Activated B cell treated with CpG ODN at 0.5 μM for 24 hours (primary cell): ENCODE data around the gene UBP1. TPM values are rescaled to one million over a fixed set of nuclear protein-coding genes. Genes with fewer than 3 reads are reported as not detected.
"Not testable (repeated sequence)": the region's sequence is repeated elsewhere in the genome, so short reads cannot be mapped to it uniquely, and the experiment has no call there.

ENCODE experiments used
- ATAC-seq: fragments of 200-7000 bp; cut with Tn5 transposase; one replicate; pipeline ENCODE4 v1.10.0; 2021; ENCODE audit warnings: low read depth, mild to moderate bottlenecking, moderate library complexity
- CTCF ChIA-PET: fragments of 350-600 bp; sonication (Branson Sonifier 250); formaldehyde crosslinking; loops from one replicate; lab custom pipeline; 2021; ENCODE audit warnings: antibody characterized with exemption; lab: Charles Lee
- POLR2A ChIA-PET: fragments of 350-600 bp; sonication (Branson Sonifier 250); formaldehyde crosslinking; loops from one replicate; lab custom pipeline; 2021; ENCODE audit warnings: antibody characterized with exemption; lab: Charles Lee
- DNase-seq: peaks from one replicate; pipeline ENCODE4 v3.0.0; 2022
- H3K27ac Mint-ChIP-seq: one replicate; pipeline ENCODE4 v1.8.0; 2020; ENCODE audit warnings: mixed read lengths
- H3K27me3 Mint-ChIP-seq: one replicate; pipeline ENCODE4 v1.8.0; 2021; ENCODE audit warnings: mixed read lengths
- H3K36me3 Mint-ChIP-seq: one replicate; pipeline ENCODE4 v1.8.0; 2021; ENCODE audit warnings: low read depth, mixed read lengths
- H3K4me1 Mint-ChIP-seq: one replicate; pipeline ENCODE4 v1.8.0; 2021; ENCODE audit warnings: mixed read lengths
- H3K4me3 Mint-ChIP-seq: one replicate; pipeline ENCODE4 v1.8.0; 2020; ENCODE audit warnings: mild to moderate bottlenecking, mixed read lengths
- H3K9me3 Mint-ChIP-seq: one replicate; pipeline ENCODE4 v1.8.0; 2020; ENCODE audit warnings: mixed read lengths
- intact Hi-C: fragments of 100-400 bp; cut with micrococcal nuclease; formaldehyde crosslinking; loops from one replicate; pipeline ENCODE4 v1.15.1; 2024
- total RNA-seq: library from RNA; stranded (reverse); gene quantifications from 2 replicates; pipeline ENCODE4 v1.2.3, GENCODE V29; 2022
- TF ChIP-seq, protein P1 (sequence below): fragments of 200-600 bp; IDR thresholded peaks from one replicate; pipeline ENCODE4 v1.8.0; 2022; ENCODE audit warnings: antibody characterized with exemption, mild to moderate bottlenecking

The UBP1 gene
- total RNA-seq, 1 donor from 2014 or later = 68.6 TPM

DNA sequence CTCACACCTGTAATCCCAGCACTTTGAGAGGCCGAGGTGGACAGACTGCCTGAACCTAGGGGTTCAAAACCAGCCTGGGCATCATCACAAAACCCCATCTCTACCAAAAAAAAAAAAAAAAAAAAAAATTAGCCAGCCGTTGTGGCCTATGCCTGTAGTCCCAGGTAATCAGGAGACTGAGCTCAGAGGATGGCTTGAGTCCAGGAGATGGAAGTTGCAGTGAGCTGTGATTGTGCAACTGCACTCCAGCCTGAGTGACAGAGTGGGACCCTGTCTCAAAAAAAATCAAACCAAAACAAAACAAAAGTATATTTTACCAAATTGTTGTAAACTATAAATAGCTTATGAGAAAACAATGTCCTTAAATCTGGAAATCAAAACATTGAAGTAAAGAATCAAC, 34.7 kb upstream of the UBP1 start:
- ChIA-PET CTCF (no interaction called here), POLR2A (interaction anchor here (0.6 kb wide), 1 partner anchor 55 kb away, joined by 7 read pairs; no protein-coding TSS in a partner anchor)
- TF ChIP-seq, protein P1, sequence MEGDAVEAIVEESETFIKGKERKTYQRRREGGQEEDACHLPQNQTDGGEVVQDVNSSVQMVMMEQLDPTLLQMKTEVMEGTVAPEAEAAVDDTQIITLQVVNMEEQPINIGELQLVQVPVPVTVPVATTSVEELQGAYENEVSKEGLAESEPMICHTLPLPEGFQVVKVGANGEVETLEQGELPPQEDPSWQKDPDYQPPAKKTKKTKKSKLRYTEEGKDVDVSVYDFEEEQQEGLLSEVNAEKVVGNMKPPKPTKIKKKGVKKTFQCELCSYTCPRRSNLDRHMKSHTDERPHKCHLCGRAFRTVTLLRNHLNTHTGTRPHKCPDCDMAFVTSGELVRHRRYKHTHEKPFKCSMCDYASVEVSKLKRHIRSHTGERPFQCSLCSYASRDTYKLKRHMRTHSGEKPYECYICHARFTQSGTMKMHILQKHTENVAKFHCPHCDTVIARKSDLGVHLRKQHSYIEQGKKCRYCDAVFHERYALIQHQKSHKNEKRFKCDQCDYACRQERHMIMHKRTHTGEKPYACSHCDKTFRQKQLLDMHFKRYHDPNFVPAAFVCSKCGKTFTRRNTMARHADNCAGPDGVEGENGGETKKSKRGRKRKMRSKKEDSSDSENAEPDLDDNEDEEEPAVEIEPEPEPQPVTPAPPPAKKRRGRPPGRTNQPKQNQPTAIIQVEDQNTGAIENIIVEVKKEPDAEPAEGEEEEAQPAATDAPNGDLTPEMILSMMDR = no peak
- Mint-ChIP-seq H3K9me3 (no peaks in the 10 kb centered on the region), H3K4me1 (no peaks in the 10 kb centered on the region), H3K27me3 (no peaks in the 10 kb centered on the region), H3K4me3 (no peak overlapping the region), H3K36me3 (no peaks in the 10 kb centered on the region), H3K27ac (no peak overlapping the region)
- no peak for DNase-seq
- ATAC-seq = no peak
- intact Hi-C loops = no loop called here

DNA sequence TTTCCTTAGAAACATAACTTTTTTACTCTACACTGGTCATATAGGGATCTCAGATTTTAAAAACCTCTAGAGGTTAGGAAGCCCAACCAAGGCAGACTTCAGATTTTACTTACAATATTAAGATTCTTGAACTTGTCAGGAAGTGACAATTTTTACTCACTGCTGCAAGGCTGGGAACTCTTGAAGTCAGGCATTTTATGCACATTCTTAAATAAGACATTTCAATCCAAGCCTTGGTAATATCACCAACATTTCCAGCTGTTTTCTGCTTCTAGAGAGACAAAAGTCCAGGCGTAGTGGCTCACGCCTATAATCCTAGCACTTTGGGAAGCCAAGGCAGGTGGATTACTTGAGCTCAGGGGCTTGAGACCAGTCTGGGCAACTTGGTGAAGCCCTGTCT, 33.6 kb upstream of the UBP1 start:
- ChIA-PET POLR2A (no interaction called here), CTCF (no interaction called here)
- DNase-seq (no peak), ATAC-seq (no peak)
- intact Hi-C loops = no loop called here
- H3K36me3 Mint-ChIP-seq = no peaks in the 10 kb centered on the region
- no peak overlapping the region for H3K27ac Mint-ChIP-seq
- no peak overlapping the region for H3K4me3 Mint-ChIP-seq
- TF ChIP-seq, protein P1 = no peak
- no peaks in the 10 kb centered on the region for H3K9me3 Mint-ChIP-seq
- no peaks in the 10 kb centered on the region for H3K27me3 Mint-ChIP-seq
- H3K4me1 Mint-ChIP-seq = no peaks in the 10 kb centered on the region

DNA sequence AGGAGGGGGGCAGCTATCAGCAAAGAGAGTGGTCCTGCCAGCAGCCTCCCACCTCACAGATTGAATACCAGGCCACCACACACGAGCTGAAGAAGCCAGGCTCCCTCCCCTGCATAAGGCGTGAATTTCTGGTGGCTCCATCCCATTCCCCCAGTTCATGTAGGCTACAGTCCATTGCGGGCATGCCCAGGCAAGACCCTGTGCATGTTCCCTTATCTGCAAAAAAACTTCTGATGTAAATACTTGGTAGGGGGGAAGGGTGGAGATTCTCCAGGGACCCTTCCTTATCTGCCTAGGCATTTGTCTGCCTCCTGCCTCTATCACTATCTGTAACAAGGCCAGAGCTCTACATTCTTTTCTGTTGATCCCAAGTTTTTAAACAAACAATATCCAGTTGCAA, 27.6 kb upstream of the UBP1 start:
- no peaks in the 10 kb centered on the region for H3K27me3 Mint-ChIP-seq
- H3K4me1 Mint-ChIP-seq = no peaks in the 10 kb centered on the region
- intact Hi-C loops = no loop called here
- no peak overlapping the region for H3K4me3 Mint-ChIP-seq
- H3K36me3 Mint-ChIP-seq = peaks cover 20% of the 10 kb centered on the region
- H3K9me3 Mint-ChIP-seq = peaks cover 9% of the 10 kb centered on the region
- CTCF ChIA-PET = no interaction called here
- TF ChIP-seq, protein P1 = no peak
- ATAC-seq (no peak), DNase-seq (no peak)
- H3K27ac Mint-ChIP-seq = no peak overlapping the region
- POLR2A ChIA-PET = no interaction called here

DNA sequence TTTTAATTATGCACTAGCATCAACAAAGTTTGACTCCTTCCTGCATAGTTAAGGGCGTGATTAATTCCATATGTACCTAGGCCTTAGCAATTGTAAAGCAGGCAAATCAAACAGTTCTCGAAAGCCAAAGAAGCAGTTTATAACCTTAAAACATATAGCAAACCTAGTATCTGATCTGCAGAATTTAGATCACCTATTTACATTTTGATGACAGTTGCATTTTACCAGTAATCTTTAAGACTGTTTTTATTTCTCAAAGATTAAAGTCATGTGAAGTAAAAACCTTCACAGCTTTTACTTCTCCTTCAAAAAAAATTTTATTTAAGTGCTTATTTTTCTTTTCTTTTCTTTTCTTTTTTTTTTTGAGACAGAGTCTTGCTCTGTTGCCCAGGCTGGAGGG, 20.9 kb upstream of the UBP1 start:
- H3K4me3 Mint-ChIP-seq = no peak overlapping the region
- DNase-seq = no peak
- no peaks in the 10 kb centered on the region for H3K4me1 Mint-ChIP-seq
- intact Hi-C loops = no loop called here
- peaks cover 20% of the 10 kb centered on the region for H3K36me3 Mint-ChIP-seq
- POLR2A ChIA-PET = no interaction called here
- H3K27me3 Mint-ChIP-seq = no peaks in the 10 kb centered on the region
- CTCF ChIA-PET = no interaction called here
- TF ChIP-seq, protein P1 = no peak
- H3K27ac Mint-ChIP-seq = no peak overlapping the region
- H3K9me3 Mint-ChIP-seq = peaks cover 24% of the 10 kb centered on the region
- ATAC-seq = no peak

DNA sequence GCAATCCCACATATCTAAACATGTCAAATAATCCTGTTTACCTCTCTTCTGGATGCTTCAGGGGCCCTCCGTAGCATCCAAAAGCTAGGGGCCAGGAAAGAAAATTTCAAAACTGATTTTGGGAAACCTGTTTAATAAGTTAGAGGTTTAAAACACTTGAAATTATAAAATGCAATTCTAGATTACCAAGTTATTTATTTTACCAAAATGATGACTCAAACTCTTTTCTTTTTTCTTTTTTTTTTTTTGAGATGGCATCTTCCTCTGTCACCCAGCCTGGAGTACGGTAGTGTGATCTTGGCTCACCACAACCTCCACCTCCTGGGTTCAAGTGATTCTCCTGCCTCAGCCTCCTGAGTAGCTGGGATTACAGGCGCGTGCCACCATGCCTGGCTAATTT, 19.4 kb upstream of the UBP1 start:
- ATAC-seq, H3K27me3 Mint-ChIP-seq, H3K4me3 Mint-ChIP-seq, DNase-seq, CTCF ChIA-PET, intact Hi-C loops, H3K4me1 Mint-ChIP-seq, POLR2A ChIA-PET, H3K27ac Mint-ChIP-seq: not testable (repeated sequence)
- Mint-ChIP-seq H3K9me3 (peaks cover 22% of the 10 kb centered on the region), H3K36me3 (peaks cover 22% of the 10 kb centered on the region)

DNA sequence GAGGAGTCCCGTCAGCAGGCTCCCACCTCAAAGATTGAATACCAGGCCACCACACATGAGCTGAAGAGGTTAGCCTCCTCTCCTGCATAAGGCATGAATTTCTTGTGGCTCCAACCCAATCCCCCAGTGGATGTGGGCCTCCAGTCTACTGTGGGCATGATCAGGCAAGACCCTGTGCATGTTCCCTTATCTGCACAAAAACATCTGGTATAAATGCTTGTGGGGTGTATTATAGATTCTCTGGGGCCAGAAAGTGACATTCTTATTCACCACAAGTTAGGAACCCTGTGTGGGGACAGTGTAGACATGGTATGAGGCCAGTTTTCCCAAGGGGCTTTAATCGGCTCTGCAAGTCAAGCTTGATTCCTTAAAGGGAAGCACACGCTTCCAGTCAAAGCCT, 18.2 kb upstream of the UBP1 start:
- POLR2A ChIA-PET = no interaction called here
- Mint-ChIP-seq H3K36me3 (peaks cover 20% of the 10 kb centered on the region), H3K27ac (no peak overlapping the region), H3K9me3 (peaks cover 25% of the 10 kb centered on the region), H3K4me1 (peaks cover 3% of the 10 kb centered on the region), H3K27me3 (no peaks in the 10 kb centered on the region), H3K4me3 (no peak overlapping the region)
- ATAC-seq = no peak
- TF ChIP-seq, protein P1 = no peak
- DNase-seq = no peak
- intact Hi-C loops = no loop called here
- CTCF ChIA-PET = no interaction called here
